PC-3 (cell line): ENCODE measurements around the gene TP53I13.

Source experiments
- CTCF ChIP-seq: fragments of 300-600 bp; sonication (generic); conservative IDR thresholded peaks from 2 replicates; pipeline ENCODE4 v1.5.1; 2017; ENCODE audit warnings: antibody characterized with exemption, low read depth, mild to moderate bottlenecking, low read length
- EZH2phosphoT487 ChIP-seq: fragments of 300-600 bp; sonication (generic); IDR thresholded peaks from 2 replicates; pipeline ENCODE4 v1.6.1; 2018; ENCODE audit warnings: mild to moderate bottlenecking, antibody characterized with exemption, low read length, borderline replicate concordance

- TF ChIP-seq CTCF (peak; percentile 83), EZH2phosphoT487 (no peak)
Observed at GRCh38 chr17:29591737-29592608, 23.5 kb downstream of the TP53I13 start.
